ENCODE data around the gene PLXNA4. TPM values are rescaled to one million over a fixed set of nuclear protein-coding genes. Genes with fewer than 3 reads are reported as not detected.

PLXNA4 gene
- total RNA-seq, 1 experiment from 2014 or later: not detected

- POLR2A ChIA-PET: no interaction called here
- H3K9me3 ChIP-seq (ENCODE audit: control insufficient read depth in 1 of 2, insufficient read depth in 1 of 2, low read depth in 1 of 2, low read length in 2 of 2): no peaks in the 10 kb centered on the region
- H3K27ac ChIP-seq (ENCODE audit: low read depth, low read length): no peak overlapping the region
- H3K4me2 ChIP-seq (ENCODE audit: low read length): no peak overlapping the region
- H3K4me3 ChIP-seq (replicated peaks in 1 of 2; ENCODE audit: low read depth in 1 of 2, low read length in 2 of 2): no peak overlapping the region
- no peak overlapping the region for H2AFZ ChIP-seq (ENCODE audit: low read depth, low read length, poor library complexity, severe bottlenecking)
- CTCF ChIA-PET: no interaction called here
- H3K4me1 ChIP-seq (ENCODE audit: control insufficient read depth in 1 of 2, insufficient read depth in 2 of 2, low read length in 2 of 2): no peaks in the 10 kb centered on the region
- no peak for TF ChIP-seq TCF7L2 (IDR thresholded peaks at IDR 0.05; ENCODE audit: borderline replicate concordance, extremely low read depth, insufficient read depth, insufficient read length)
- TF ChIP-seq MAX (IDR thresholded peaks at IDR 0.05): no peak
- TF ChIP-seq EGR1 (IDR thresholded peaks at IDR 0.05; ENCODE audit: low read depth): no peak
- TF ChIP-seq, protein P1, sequence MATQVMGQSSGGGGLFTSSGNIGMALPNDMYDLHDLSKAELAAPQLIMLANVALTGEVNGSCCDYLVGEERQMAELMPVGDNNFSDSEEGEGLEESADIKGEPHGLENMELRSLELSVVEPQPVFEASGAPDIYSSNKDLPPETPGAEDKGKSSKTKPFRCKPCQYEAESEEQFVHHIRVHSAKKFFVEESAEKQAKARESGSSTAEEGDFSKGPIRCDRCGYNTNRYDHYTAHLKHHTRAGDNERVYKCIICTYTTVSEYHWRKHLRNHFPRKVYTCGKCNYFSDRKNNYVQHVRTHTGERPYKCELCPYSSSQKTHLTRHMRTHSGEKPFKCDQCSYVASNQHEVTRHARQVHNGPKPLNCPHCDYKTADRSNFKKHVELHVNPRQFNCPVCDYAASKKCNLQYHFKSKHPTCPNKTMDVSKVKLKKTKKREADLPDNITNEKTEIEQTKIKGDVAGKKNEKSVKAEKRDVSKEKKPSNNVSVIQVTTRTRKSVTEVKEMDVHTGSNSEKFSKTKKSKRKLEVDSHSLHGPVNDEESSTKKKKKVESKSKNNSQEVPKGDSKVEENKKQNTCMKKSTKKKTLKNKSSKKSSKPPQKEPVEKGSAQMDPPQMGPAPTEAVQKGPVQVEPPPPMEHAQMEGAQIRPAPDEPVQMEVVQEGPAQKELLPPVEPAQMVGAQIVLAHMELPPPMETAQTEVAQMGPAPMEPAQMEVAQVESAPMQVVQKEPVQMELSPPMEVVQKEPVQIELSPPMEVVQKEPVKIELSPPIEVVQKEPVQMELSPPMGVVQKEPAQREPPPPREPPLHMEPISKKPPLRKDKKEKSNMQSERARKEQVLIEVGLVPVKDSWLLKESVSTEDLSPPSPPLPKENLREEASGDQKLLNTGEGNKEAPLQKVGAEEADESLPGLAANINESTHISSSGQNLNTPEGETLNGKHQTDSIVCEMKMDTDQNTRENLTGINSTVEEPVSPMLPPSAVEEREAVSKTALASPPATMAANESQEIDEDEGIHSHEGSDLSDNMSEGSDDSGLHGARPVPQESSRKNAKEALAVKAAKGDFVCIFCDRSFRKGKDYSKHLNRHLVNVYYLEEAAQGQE (IDR thresholded peaks at IDR 0.05; ENCODE audit: low read depth): no peak
- TF ChIP-seq FOSL1 (IDR thresholded peaks at IDR 0.05; ENCODE audit: low read depth): no peak
- TF ChIP-seq SP1 (IDR thresholded peaks at IDR 0.05; ENCODE audit: low read depth): no peak
- no peak for TF ChIP-seq SIN3A (IDR thresholded peaks at IDR 0.05; ENCODE audit: low read depth)
- TF ChIP-seq YY1 (IDR thresholded peaks at IDR 0.05; ENCODE audit: extremely low read depth, insufficient replicate concordance, low read depth, low read length): no peak
- no peak for TF ChIP-seq CEBPB (IDR thresholded peaks at IDR 0.05; ENCODE audit: low read depth)
- TF ChIP-seq ZNF274 (IDR thresholded peaks at IDR 0.05; ENCODE audit: low read depth, low read length): no peak
- no peak for TF ChIP-seq CBX3 (IDR thresholded peaks at IDR 0.05; ENCODE audit: low read depth)
- no peak for TF ChIP-seq JUND (IDR thresholded peaks at IDR 0.05)
- no peak for TF ChIP-seq ZFX (IDR thresholded peaks at IDR 0.05)
- TF ChIP-seq, protein P2, sequence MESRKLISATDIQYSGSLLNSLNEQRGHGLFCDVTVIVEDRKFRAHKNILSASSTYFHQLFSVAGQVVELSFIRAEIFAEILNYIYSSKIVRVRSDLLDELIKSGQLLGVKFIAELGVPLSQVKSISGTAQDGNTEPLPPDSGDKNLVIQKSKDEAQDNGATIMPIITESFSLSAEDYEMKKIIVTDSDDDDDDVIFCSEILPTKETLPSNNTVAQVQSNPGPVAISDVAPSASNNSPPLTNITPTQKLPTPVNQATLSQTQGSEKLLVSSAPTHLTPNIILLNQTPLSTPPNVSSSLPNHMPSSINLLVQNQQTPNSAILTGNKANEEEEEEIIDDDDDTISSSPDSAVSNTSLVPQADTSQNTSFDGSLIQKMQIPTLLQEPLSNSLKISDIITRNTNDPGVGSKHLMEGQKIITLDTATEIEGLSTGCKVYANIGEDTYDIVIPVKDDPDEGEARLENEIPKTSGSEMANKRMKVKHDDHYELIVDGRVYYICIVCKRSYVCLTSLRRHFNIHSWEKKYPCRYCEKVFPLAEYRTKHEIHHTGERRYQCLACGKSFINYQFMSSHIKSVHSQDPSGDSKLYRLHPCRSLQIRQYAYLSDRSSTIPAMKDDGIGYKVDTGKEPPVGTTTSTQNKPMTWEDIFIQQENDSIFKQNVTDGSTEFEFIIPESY (IDR thresholded peaks at IDR 0.05; ENCODE audit: extremely low read depth, insufficient replicate concordance, low read length): no peak
- TF ChIP-seq ELF1 (IDR thresholded peaks at IDR 0.05; ENCODE audit: borderline replicate concordance, low read depth): no peak
- no peaks in the 10 kb centered on the region for H4K20me1 ChIP-seq (ENCODE audit: insufficient read depth)
- H3K9me2 ChIP-seq (ENCODE audit: insufficient read depth): no peaks in the 10 kb centered on the region
- no peaks in the 10 kb centered on the region for H3K79me2 ChIP-seq (ENCODE audit: insufficient read depth, low read length)
- no TSS peak for BruUV-seq (replicated peaks)
- H3K27me3 ChIP-seq (ENCODE audit: insufficient read depth, low read length): peaks cover 34% of the 10 kb centered on the region
- H3K9ac ChIP-seq (ENCODE audit: low read length): no peak overlapping the region
- RAD21 ChIA-PET (ENCODE audit: low non-redundant PET in 1 of 2, low total read pairs in 2 of 2, uncharacterized antibody in 2 of 2, unreplicated experiment in 2 of 2): no interaction called here
- H3K36me3 ChIP-seq (ENCODE audit: control insufficient read depth in 1 of 2, insufficient read depth in 2 of 2, low read length in 2 of 2): no peaks in the 10 kb centered on the region
- intact Hi-C loops (cut with micrococcal nuclease): no loop called here
- DNase-seq (ENCODE audit: low read depth, low spot score) (no peak), ATAC-seq (no peak)
Observed at GRCh38 chr7:132562690-132563089, 13.6 kb downstream of the PLXNA4 start.
